H1 (cell line): Measurements from ENCODE around the gene NMNAT3. TPM values are rescaled to one million over a fixed set of nuclear protein-coding genes. Genes with fewer than 3 reads are reported as not detected.

Source experiments
- CTCF ChIA-PET: fragments of 300-600 bp; sonication (Branson Sonifier 250); formaldehyde crosslinking; loops from one replicate; lab custom pipeline; 2021; ENCODE audit not compliant: partially characterized antibody; lab: Charles Lee
- POLR2A ChIA-PET: fragments of 300-600 bp; sonication (Branson Sonifier 250); formaldehyde crosslinking; loops from one replicate; lab custom pipeline; 2021; ENCODE audit warnings: inconsistent platforms; ENCODE audit not compliant: partially characterized antibody; lab: Charles Lee
- DNase-seq, 2 experiments: peaks; one replicate each; pipeline versions ENCODE4 v3.0.0 to v3.0.0-alpha.2; 2010 to 2022; ENCODE audit warnings: low spot score in 2 of 2, low read depth in 1 of 2, mixed read lengths in 1 of 2
- FAIRE-seq: peaks from 2 replicates; lab custom pipeline; 2011; peaks lifted over from hg19 to GRCh38; lab: Jason Lieb, UNC
- H2AFZ ChIP-seq: 2 replicates; pipeline ENCODE4 v1.8.1; 2012; ENCODE audit warnings: low read length, inconsistent platforms
- H2AK5ac ChIP-seq: 2 replicates; pipeline ENCODE4 v1.6.1; 2013; ENCODE audit warnings: low read depth, low read length
- H2BK120ac ChIP-seq: replicated peaks from 2 replicates; pipeline ENCODE3; 2013; ENCODE audit warnings: low read depth, low read length, inconsistent platforms
- H2BK12ac ChIP-seq: 2 replicates; pipeline ENCODE4 v1.6.1; 2013; ENCODE audit warnings: low read depth, low read length
- H2BK15ac ChIP-seq: 2 replicates; pipeline ENCODE4 v1.6.1; 2013; ENCODE audit warnings: low read length
- H2BK20ac ChIP-seq: 2 replicates; pipeline ENCODE4 v1.6.1; 2013; ENCODE audit warnings: low read length
- H2BK5ac ChIP-seq: 2 replicates; pipeline ENCODE4 v1.6.1; 2013; ENCODE audit warnings: low read depth, low read length
- H3K14ac ChIP-seq: 2 replicates; pipeline ENCODE4 v1.6.1; 2013; ENCODE audit warnings: inconsistent platforms; ENCODE audit not compliant: insufficient read length
- H3K18ac ChIP-seq: 2 replicates; pipeline ENCODE4 v1.6.1; 2013; ENCODE audit warnings: low read length; ENCODE audit errors: extremely low read depth
- H3K23ac ChIP-seq: 2 replicates; pipeline ENCODE4 v1.6.1; 2013; ENCODE audit warnings: inconsistent platforms; ENCODE audit not compliant: insufficient read length
- H3K23me2 ChIP-seq: 2 replicates; pipeline ENCODE4 v1.6.1; 2013; ENCODE audit warnings: low read depth, low read length
- H3K27ac ChIP-seq: 2 replicates; pipeline ENCODE4 v1.6.1; 2011; ENCODE audit warnings: low read depth, low read length, inconsistent platforms
- H3K27me3 ChIP-seq, 4 experiments: replicated peaks in 1 of 4; 1 replicate in 1 of 4; 2 replicates in 3 of 4; pipeline versions ENCODE4 v1.6.1 to v1.8.1; 2011 to 2013; ENCODE audit warnings: low read length in 3 of 4, mild to moderate bottlenecking in 3 of 4, inconsistent platforms in 2 of 4, mixed read lengths in 2 of 4, moderate library complexity in 1 of 4; ENCODE audit not compliant: control insufficient read depth in 3 of 4, insufficient read depth in 3 of 4; ENCODE audit errors: extremely low read depth in 1 of 4
- H3K36me3 ChIP-seq, 4 experiments: 2 replicates each; pipeline versions ENCODE4 v1.6.1 to v1.8.1; 2011 to 2013; ENCODE audit warnings: mild to moderate bottlenecking in 4 of 4, low read length in 3 of 4, moderate library complexity in 2 of 4, control low read depth in 1 of 4, inconsistent platforms in 1 of 4; ENCODE audit not compliant: insufficient read depth in 4 of 4, control insufficient read depth in 2 of 4
- H3K4ac ChIP-seq: replicated peaks from 2 replicates; pipeline ENCODE3; 2013; ENCODE audit warnings: low read length, low read depth, mixed read lengths, inconsistent platforms; ENCODE audit not compliant: insufficient read length
- H3K4me1 ChIP-seq, 4 experiments: replicated peaks in 1 of 4; 1 replicate in 1 of 4; 2 replicates in 3 of 4; pipeline versions ENCODE4 v1.6.1 to v1.8.1; 2011 to 2013; ENCODE audit warnings: low read length in 3 of 4, inconsistent platforms in 2 of 4, mixed read lengths in 1 of 4; ENCODE audit not compliant: insufficient read depth in 4 of 4, control insufficient read depth in 3 of 4
- H3K4me2 ChIP-seq, 2 experiments: 2 replicates each; pipeline versions ENCODE4 v1.6.1 to v1.8.1; 2011 to 2013; ENCODE audit warnings: low read depth in 2 of 2, low read length in 2 of 2, control low read depth in 1 of 2, inconsistent platforms in 1 of 2, mild to moderate bottlenecking in 1 of 2; ENCODE audit not compliant: insufficient read depth in 1 of 2
- H3K4me3 ChIP-seq, 4 experiments: fragments of 200-600, 300-600 bp in 1 of 4; sonication (generic), shearing (Covaris generic), sonication (Bioruptor Twin) in 1 of 4; 2 replicates each; pipeline versions ENCODE4 v1.5.1 to v1.8.1; 2011 to 2016; ENCODE audit warnings: low read length in 4 of 4, low read depth in 3 of 4, control low read depth in 2 of 4, inconsistent platforms in 2 of 4, mild to moderate bottlenecking in 2 of 4, mixed read lengths in 1 of 4, moderate library complexity in 1 of 4; ENCODE audit not compliant: insufficient read depth in 2 of 4; ENCODE audit errors: extremely low read depth in 1 of 4
- H3K56ac ChIP-seq: replicated peaks from 2 replicates; pipeline ENCODE3; 2013; ENCODE audit warnings: low read depth, mild to moderate bottlenecking, mixed read lengths, low read length, inconsistent platforms; ENCODE audit not compliant: insufficient read length
- H3K79me1 ChIP-seq: 2 replicates; pipeline ENCODE4 v1.6.1; 2013; ENCODE audit warnings: low read depth, low read length, control low read depth
- H3K79me2 ChIP-seq, 2 experiments: 2 replicates each; pipeline versions ENCODE4 v1.6.1 to v1.8.1; 2012 to 2013; ENCODE audit warnings: low read length in 2 of 2, mild to moderate bottlenecking in 2 of 2, inconsistent platforms in 1 of 2; ENCODE audit not compliant: insufficient read depth in 2 of 2, control insufficient read depth in 1 of 2
- H3K9ac ChIP-seq, 4 experiments: replicated peaks in 1 of 4; 1 replicate in 1 of 4; 2 replicates in 3 of 4; pipeline versions ENCODE4 v1.6.1 to v1.8.1; 2011 to 2013; ENCODE audit warnings: low read depth in 3 of 4, low read length in 3 of 4, control low read depth in 2 of 4, mild to moderate bottlenecking in 2 of 4, moderate library complexity in 2 of 4, inconsistent platforms in 1 of 4; ENCODE audit errors: extremely low read depth in 1 of 4
- H3K9me3 ChIP-seq, 2 experiments: 2 replicates each; pipeline versions ENCODE4 v1.6.1 to v1.8.1; 2012 to 2013; ENCODE audit warnings: mild to moderate bottlenecking in 2 of 2, moderate library complexity in 2 of 2, control low read depth in 1 of 2, inconsistent platforms in 1 of 2, low read depth in 1 of 2, low read length in 1 of 2, mixed read lengths in 1 of 2; ENCODE audit not compliant: insufficient read depth in 2 of 2
- H4K20me1 ChIP-seq, 2 experiments: replicated peaks in 1 of 2; 2 replicates each; pipeline versions ENCODE3 to v1.8.1; 2011 to 2013; ENCODE audit warnings: inconsistent platforms in 2 of 2, low read length in 2 of 2, mild to moderate bottlenecking in 1 of 2; ENCODE audit not compliant: insufficient read depth in 2 of 2, control insufficient read depth in 1 of 2
- H4K5ac ChIP-seq: 2 replicates; pipeline ENCODE4 v1.6.1; 2013; ENCODE audit warnings: low read length, low read depth, mixed read lengths, inconsistent platforms; ENCODE audit not compliant: insufficient read length
- H4K8ac ChIP-seq: 2 replicates; pipeline ENCODE4 v1.8.0; 2013; ENCODE audit warnings: mild to moderate bottlenecking, moderate library complexity, low read length, inconsistent platforms; ENCODE audit not compliant: insufficient read depth; ENCODE audit errors: extremely low read depth
- H4K91ac ChIP-seq: replicated peaks from 2 replicates; pipeline ENCODE3; 2013; ENCODE audit warnings: low read length, mixed read lengths, inconsistent platforms; ENCODE audit not compliant: insufficient read length
- ASH2L ChIP-seq: fragments of 200-600, 300-600 bp; sonication (generic); IDR thresholded peaks from one replicate; pipeline ENCODE4 v1.7.1; 2017; ENCODE audit warnings: low read length
- CBX8 ChIP-seq: fragments of 300-800, 300-1000 bp; sonication (generic); IDR thresholded peaks from 2 replicates; pipeline ENCODE4 v1.7.1; 2016; ENCODE audit warnings: low read depth, low read length, borderline replicate concordance
- CREB1 ChIP-seq: IDR thresholded peaks from 2 replicates; pipeline ENCODE4 v1.6.1; 2012; ENCODE audit warnings: inconsistent platforms
- CTCF ChIP-seq, 3 experiments: IDR thresholded peaks; 1 replicate in 2 of 3; 2 replicates in 1 of 3; pipeline versions ENCODE4 v1.5.1 to v1.6.1; 2011; ENCODE audit warnings: low read length in 3 of 3, mild to moderate bottlenecking in 3 of 3, inconsistent platforms in 2 of 3, low read depth in 1 of 3, moderate library complexity in 1 of 3; ENCODE audit not compliant: insufficient read depth in 1 of 3; ENCODE audit errors: control extremely low read depth in 1 of 3
- GTF2F1 ChIP-seq: IDR thresholded peaks from 2 replicates; pipeline ENCODE4 v1.6.1; 2012; ENCODE audit warnings: low read depth, low read length, improper control_type of control experiment, borderline replicate concordance
- RAD21 ChIP-seq, 2 experiments: IDR thresholded peaks in 1 of 2; conservative IDR thresholded peaks in 1 of 2; 2 replicates each; pipeline ENCODE4 v1.6.1; 2011; ENCODE audit warnings: low read depth in 2 of 2, low read length in 2 of 2, improper control_type of control experiment in 1 of 2, inconsistent platforms in 1 of 2, mild to moderate bottlenecking in 1 of 2, moderate library complexity in 1 of 2
- RNF2 ChIP-seq: fragments of 200-900, 300-1000 bp; sonication (generic); IDR thresholded peaks from 2 replicates; pipeline ENCODE4 v1.7.1; 2016; ENCODE audit warnings: borderline replicate concordance, low read depth, mild to moderate bottlenecking, antibody characterized with exemption, low read length; ENCODE audit not compliant: poor library complexity, severe bottlenecking; ENCODE audit errors: missing control alignments
- TAF1 ChIP-seq: IDR thresholded peaks from 2 replicates; pipeline ENCODE4 v1.6.1; 2011; ENCODE audit warnings: mild to moderate bottlenecking, low read depth, low read length
- WGBS, 2 experiments: shearing (Covaris generic) in 1 of 2; methylation state at CpG; one replicate each; pipeline versions ENCODE4 v1.1.6 to v1.1.7; 2013 to 2015; ENCODE audit warnings: low lambda C conversion rate in 2 of 2, mixed read lengths in 2 of 2, inconsistent platforms in 1 of 2, low coverage in 1 of 2, missing lambda C conversion rate in 1 of 2; ENCODE audit not compliant: insufficient replicate concordance in 2 of 2, insufficient coverage in 1 of 2, insufficient read length in 1 of 2; ENCODE audit errors: extremely low coverage in 1 of 2, missing lambda C conversion rate in 1 of 2; 5-methylcytosine and 5-hydroxymethylcytosine counted together
- polyA plus RNA-seq, 7 experiments: library from polyadenylated mRNA; depleted of rRNA in 3 of 7; stranded (reverse) in 5 of 7; unstranded in 2 of 7; fragments of >200 nt in 5 of 7; fragments of 200-250 nt in 2 of 7; gene quantifications; 1 replicate in 5 of 7; 2 replicates in 1 of 7; 4 replicates in 1 of 7; pipeline versions ENCODE4 v1.2.1 to v1.2.3, GENCODE V29; 2011 to 2013; ENCODE audit warnings: missing spikeins in 2 of 7, mixed read lengths in 2 of 7
- total RNA-seq: library from RNA; stranded (reverse); fragmentation: NEBNext Ultra II Directional; extraction: Animal tissue kit (Norgen Biotek cat#: 25700); gene quantifications from 2 replicates; pipeline ENCODE4 v1.2.1, GENCODE V29; 2021

The NMNAT3 gene
- total and polyA plus RNA-seq, 2 of the 8 experiments (the other 6 are each of a cell fraction or from before 2014, with no cell fraction given) = 4.2 to 4.3 TPM

- no peak overlapping the region for H2BK15ac ChIP-seq
- peak overlapping the region; percentile 23 for H4K91ac ChIP-seq
- H2BK5ac ChIP-seq = no peak overlapping the region
- H4K5ac ChIP-seq = no peak overlapping the region
- no peak overlapping the region for H2AFZ ChIP-seq
- ChIA-PET CTCF (interaction anchor here (0.9 to 2.3 kb wide), 3 partner anchors 15 to 18 kb away, joined by 3 to 10 read pairs (median 3); no protein-coding TSS in a partner anchor), POLR2A (interaction anchor here (1.1 to 1.6 kb wide), 3 partner anchors 12 to 15 kb away, joined by 3 to 5 read pairs (median 4); no protein-coding TSS in a partner anchor)
- no peak overlapping the region for H3K23ac ChIP-seq
- no peak overlapping the region for H3K27ac ChIP-seq
- peaks cover 0 to 24% (median 19%) of the 10 kb centered on the region in 4 experiments; a peak in 4 of 7 replicates for H3K27me3 ChIP-seq
- peaks cover 4 to 33% (median 21%) of the 10 kb centered on the region in 4 experiments for H3K4me1 ChIP-seq
- H4K20me1 ChIP-seq = no peaks in the 10 kb centered on the region
- H2BK12ac ChIP-seq = peak overlapping the region; percentile 32; the same call in 1 of the 2 replicates
- no peak overlapping the region for H3K18ac ChIP-seq
- DNase-seq = no peak
- H2BK20ac ChIP-seq = no peak overlapping the region
- no peaks in the 10 kb centered on the region for H3K9me3 ChIP-seq
- H3K14ac ChIP-seq = no peak overlapping the region
- peak overlapping the region; percentile 95 to 96; a peak in 2 of 4 replicates for H3K4me2 ChIP-seq
- no peaks in the 10 kb centered on the region for H3K79me2 ChIP-seq
- no peaks in the 10 kb centered on the region for H3K79me1 ChIP-seq
- H2BK120ac ChIP-seq = no peak overlapping the region
- H4K8ac ChIP-seq = no peak overlapping the region
- peaks cover 7% of the 10 kb centered on the region; the same call in 1 of the 2 replicates for H3K23me2 ChIP-seq
- no peaks in the 10 kb centered on the region for H3K36me3 ChIP-seq
- FAIRE-seq = no peak
- peak overlapping the region in 2 of 4 experiments; percentile 69 to 70; a peak in 2 of 8 replicates for H3K4me3 ChIP-seq
- H3K9ac ChIP-seq = no peak overlapping the region
- WGBS, 2 experiments = 87% methylated on average over 5 of the region's 5 CpGs; no CpG with 5 or more reads in 1 of the 2 experiments
- no peak overlapping the region for H3K56ac ChIP-seq
- H2AK5ac ChIP-seq = no peak overlapping the region
- no peak overlapping the region for H3K4ac ChIP-seq
- TF ChIP-seq CREB1 (no peak), CBX8 (no peak), GTF2F1 (no peak), RNF2 (no peak), CTCF (IDR thresholded peaks at IDR 0.05; ENCODE audit: control extremely low read depth in 1 of 3, insufficient read depth in 1 of 3, low read depth in 1 of 3, low read length in 3 of 3) (no peak), TAF1 (no peak), RAD21 (IDR thresholded peaks at IDR 0.05 in 1 of 2, conservative IDR thresholded peaks at IDR 0.05 in 1 of 2; ENCODE audit: low read depth in 2 of 2, low read length in 2 of 2) (no peak), ASH2L (no peak)
Observed at GRCh38 chr3:139537795-139538621, 139.8 kb downstream of the NMNAT3 start.
